Ishikawa (cell line): ENCODE results near the gene LIG4.

Experiments used
- CEBPB ChIP-seq: IDR thresholded peaks from 2 replicates; pipeline ENCODE4 v1.6.1; 2012
- CREB1 ChIP-seq: IDR thresholded peaks from 2 replicates; pipeline ENCODE4 v1.6.1; 2012; ENCODE audit warnings: low read depth
- EGR1 ChIP-seq: IDR thresholded peaks from 2 replicates; pipeline ENCODE4 v1.6.1; 2012
- EP300 ChIP-seq: IDR thresholded peaks from 2 replicates; pipeline ENCODE4 v1.6.1; 2012; ENCODE audit warnings: borderline replicate concordance
- FOXM1 ChIP-seq: IDR thresholded peaks from 2 replicates; pipeline ENCODE4 v1.6.1; 2012; ENCODE audit warnings: low read depth, borderline replicate concordance
- MAX ChIP-seq: IDR thresholded peaks from 2 replicates; pipeline ENCODE4 v1.6.1; 2012
- NFIC ChIP-seq: IDR thresholded peaks from 2 replicates; pipeline ENCODE4 v1.6.1; 2012
- RAD21 ChIP-seq: IDR thresholded peaks from 2 replicates; pipeline ENCODE4 v1.6.1; 2012; ENCODE audit warnings: low read depth
- REST ChIP-seq: IDR thresholded peaks from 2 replicates; pipeline ENCODE4 v1.6.1; 2012; ENCODE audit warnings: low read depth, mild to moderate bottlenecking
- TAF1 ChIP-seq: IDR thresholded peaks from 2 replicates; pipeline ENCODE4 v1.6.1; 2012; ENCODE audit warnings: low read depth, mild to moderate bottlenecking
- TCF12 ChIP-seq: IDR thresholded peaks from 2 replicates; pipeline ENCODE4 v1.6.1; 2012; ENCODE audit warnings: low read depth
- TEAD4 ChIP-seq: IDR thresholded peaks from 2 replicates; pipeline ENCODE4 v1.6.1; 2012
- USF1 ChIP-seq: IDR thresholded peaks from 2 replicates; pipeline ENCODE4 v1.6.1; 2012
- YY1 ChIP-seq: IDR thresholded peaks from 2 replicates; pipeline ENCODE4 v1.6.1; 2012; ENCODE audit warnings: low read depth
- ZBTB7A ChIP-seq: IDR thresholded peaks from 2 replicates; pipeline ENCODE4 v1.6.1; 2012; ENCODE audit warnings: low read depth

Gene LIG4

GRCh38 chr13:108168929-108169328, 46.4 kb downstream of the LIG4 start:
- TF ChIP-seq MAX = no peak
- TF ChIP-seq CEBPB = no peak
- no peak for TF ChIP-seq TCF12
- TF ChIP-seq RAD21 = no peak
- no peak for TF ChIP-seq USF1
- no peak for TF ChIP-seq EP300
- no peak for TF ChIP-seq NFIC
- TF ChIP-seq EGR1 = no peak
- TF ChIP-seq CREB1 = no peak
- no peak for TF ChIP-seq ZBTB7A
- no peak for TF ChIP-seq TEAD4
- no peak for TF ChIP-seq TAF1
- no peak for TF ChIP-seq REST
- TF ChIP-seq FOXM1 = no peak
- no peak for TF ChIP-seq YY1

- TF ChIP-seq EP300 = no peak
- TF ChIP-seq TCF12 = no peak
- TF ChIP-seq TAF1 = no peak
- no peak for TF ChIP-seq REST
- TF ChIP-seq YY1 = no peak
- no peak for TF ChIP-seq USF1
- TF ChIP-seq ZBTB7A = no peak
- TF ChIP-seq MAX = no peak
- no peak for TF ChIP-seq RAD21
- no peak for TF ChIP-seq FOXM1
- TF ChIP-seq NFIC = no peak
- TF ChIP-seq EGR1 = no peak
- no peak for TF ChIP-seq CREB1
- no peak for TF ChIP-seq TEAD4
- no peak for TF ChIP-seq CEBPB
These were observed 49.3 kb downstream of the LIG4 start for GRCh38 chr13:108166078-108166477.

GRCh38 chr13:108158746-108159145, 56.6 kb downstream of the LIG4 start:
- TF ChIP-seq NFIC (no peak), CEBPB (no peak), ZBTB7A (no peak), YY1 (no peak), TCF12 (no peak), TAF1 (no peak), MAX (no peak), EP300 (no peak)
